ENCODE measurements around the gene KCNC2. TPM values are rescaled to one million over a fixed set of nuclear protein-coding genes. Genes with fewer than 3 reads are reported as not detected.

Gene KCNC2
- total RNA-seq, 3 donors from 2014 or later, result 0.29 to 1.3 TPM; not detected in 1

GRCh38 chr12:75130811-75131210 is 78.8 kb downstream of the KCNC2 start:
- Histone ChIP-seq H3K27ac (no peak overlapping the region), H3K4me1 (no peaks in the 10 kb centered on the region), H3K9me3 (no peaks in the 10 kb centered on the region), H3K36me3 (no peaks in the 10 kb centered on the region), H3K4me3 (no peak overlapping the region), H3K27me3 (no peaks in the 10 kb centered on the region)
- TF ChIP-seq POLR2A (IDR thresholded peaks at IDR 0.05) (no peak), CTCF (IDR thresholded peaks at IDR 0.05) (no peak), POLR2AphosphoS5 (IDR thresholded peaks at IDR 0.05) (no peak)
- intact Hi-C loops (cut with DNase I; ENCODE audit: low total_unique reads), result no loop called here
- no peak for DNase-seq (ENCODE audit: low spot score in 2 of 2)

- Histone ChIP-seq H3K27ac (no peak overlapping the region), H3K36me3 (no peaks in the 10 kb centered on the region), H3K9me3 (no peaks in the 10 kb centered on the region), H3K4me1 (no peaks in the 10 kb centered on the region), H3K27me3 (no peaks in the 10 kb centered on the region), H3K4me3 (no peak overlapping the region)
- intact Hi-C loops (cut with DNase I; ENCODE audit: low total_unique reads), result no loop called here
- TF ChIP-seq CTCF (IDR thresholded peaks at IDR 0.05), result no peak
- no peak for TF ChIP-seq POLR2A (IDR thresholded peaks at IDR 0.05)
- DNase-seq (ENCODE audit: low spot score in 2 of 2), result no peak
Measured at GRCh38 chr12:75129275-75129674, 80.4 kb downstream of the KCNC2 start.

DNA sequence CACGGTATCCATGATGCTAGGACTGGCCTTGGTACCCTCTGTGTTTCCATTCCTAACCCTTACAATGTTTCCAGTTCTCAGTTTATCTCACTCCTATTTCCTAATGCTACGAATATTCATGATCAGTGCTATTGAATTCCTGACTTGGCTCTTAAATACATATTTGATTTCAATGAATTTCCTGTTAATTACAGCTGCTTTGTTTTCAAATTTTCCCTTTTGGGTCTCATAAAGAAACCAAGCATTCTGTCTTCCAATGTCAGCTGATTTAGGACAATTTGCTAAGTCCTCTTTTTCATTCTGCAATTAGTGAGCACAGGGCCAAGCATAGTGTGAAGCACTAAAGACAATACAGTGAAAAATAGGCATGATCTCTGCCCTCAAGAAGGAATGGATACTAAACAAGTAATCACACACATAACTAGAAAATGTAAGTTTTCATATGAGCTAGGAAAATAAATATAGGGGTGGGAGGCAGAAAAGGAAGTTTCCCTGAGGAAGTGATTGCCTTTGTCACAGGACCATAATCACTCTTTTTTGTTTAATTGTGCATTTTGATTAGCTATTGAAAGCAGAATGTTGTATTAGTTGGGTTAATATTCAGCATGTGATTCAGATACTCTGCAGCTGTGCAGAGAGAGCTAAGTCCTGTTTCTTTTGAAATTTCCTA is 88.5 kb downstream of the KCNC2 start:
- no peak for DNase-seq (ENCODE audit: low spot score in 2 of 2)
- Histone ChIP-seq H3K27me3 (no peaks in the 10 kb centered on the region), H3K27ac (no peak overlapping the region), H3K4me1 (no peaks in the 10 kb centered on the region), H3K9me3 (no peaks in the 10 kb centered on the region), H3K36me3 (no peaks in the 10 kb centered on the region), H3K4me3 (no peak overlapping the region)
- intact Hi-C loops (cut with DNase I; ENCODE audit: low total_unique reads), result no loop called here
- TF ChIP-seq POLR2AphosphoS5 (IDR thresholded peaks at IDR 0.05) (no peak), CTCF (IDR thresholded peaks at IDR 0.05) (no peak), POLR2A (IDR thresholded peaks at IDR 0.05) (no peak)

DNA sequence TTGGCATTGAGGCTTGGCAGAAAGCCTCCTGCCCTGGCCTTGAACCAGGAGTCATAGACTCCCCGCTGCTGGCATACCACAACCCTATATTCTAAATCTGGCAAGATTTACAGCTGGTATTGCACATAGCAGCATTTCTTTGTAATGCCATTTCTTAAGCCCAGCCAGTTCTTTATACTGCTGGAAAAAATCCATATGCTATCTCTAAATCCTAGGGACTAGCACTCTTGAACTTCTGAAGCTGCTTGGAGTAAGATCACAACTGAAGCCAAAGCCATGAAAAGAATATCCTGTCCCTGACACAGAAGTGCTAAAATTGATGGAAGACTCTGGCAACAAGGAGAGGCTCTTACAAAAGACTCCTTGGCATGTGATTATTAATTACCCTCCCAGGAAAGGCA is 89.3 kb downstream of the KCNC2 start:
- H3K36me3 ChIP-seq, result no peaks in the 10 kb centered on the region
- H3K27ac ChIP-seq, result no peak overlapping the region
- H3K27me3 ChIP-seq, result no peaks in the 10 kb centered on the region
- no peaks in the 10 kb centered on the region for H3K9me3 ChIP-seq
- TF ChIP-seq POLR2A (IDR thresholded peaks at IDR 0.05), result no peak
- TF ChIP-seq CTCF (IDR thresholded peaks at IDR 0.05), result no peak
- TF ChIP-seq POLR2AphosphoS5 (IDR thresholded peaks at IDR 0.05), result no peak
- intact Hi-C loops (cut with DNase I; ENCODE audit: low total_unique reads), result no loop called here
- no peak for DNase-seq (ENCODE audit: low spot score in 2 of 2)
- no peak overlapping the region for H3K4me3 ChIP-seq
- no peaks in the 10 kb centered on the region for H3K4me1 ChIP-seq

DNA sequence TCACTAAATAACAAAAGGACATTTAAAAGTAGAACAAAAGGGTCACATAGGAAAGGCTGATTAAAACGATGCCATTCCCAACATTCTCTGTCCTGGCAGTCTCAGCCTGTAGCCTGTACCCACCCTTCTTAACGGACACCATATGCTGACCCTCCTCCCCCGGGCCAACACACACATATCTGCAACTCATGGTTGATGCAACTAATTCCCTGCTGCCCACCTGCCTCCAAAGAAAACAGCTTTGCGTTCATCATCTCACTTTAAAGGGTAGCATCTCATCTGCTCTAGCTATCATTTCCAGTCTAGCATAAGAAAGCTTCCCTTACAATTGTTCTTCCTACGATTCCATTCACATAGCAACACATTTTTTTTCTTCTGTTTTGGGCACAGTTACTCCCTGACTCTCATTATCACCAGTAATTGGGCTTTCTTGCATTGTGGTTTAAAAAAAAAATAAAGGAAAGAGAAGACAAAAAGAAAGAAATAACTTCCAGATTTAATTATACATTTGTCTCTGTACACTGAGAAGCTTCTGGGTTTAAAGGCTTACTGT is 92.9 kb downstream of the KCNC2 start:
- TF ChIP-seq CTCF (IDR thresholded peaks at IDR 0.05), result no peak
- TF ChIP-seq POLR2A (IDR thresholded peaks at IDR 0.05), result no peak
- no peak for TF ChIP-seq POLR2AphosphoS5 (IDR thresholded peaks at IDR 0.05)

More for the DNA sequence above, 92.9 kb downstream of the KCNC2 start:
- no peaks in the 10 kb centered on the region for H3K4me1 ChIP-seq
- no peak overlapping the region for H3K27ac ChIP-seq
- no peaks in the 10 kb centered on the region for H3K27me3 ChIP-seq
- no peaks in the 10 kb centered on the region for H3K9me3 ChIP-seq
- no peak overlapping the region for H3K4me3 ChIP-seq
- intact Hi-C loops (cut with DNase I; ENCODE audit: low total_unique reads), result no loop called here
- no peaks in the 10 kb centered on the region for H3K36me3 ChIP-seq
- DNase-seq (ENCODE audit: low spot score in 2 of 2), result no peak
